Lower lobe of right lung (tissue), 2 donors: ENCODE results near the gene FRMPD2. TPM values are rescaled to one million over a fixed set of nuclear protein-coding genes. Genes with fewer than 3 reads are reported as not detected.

Source experiments
- ATAC-seq, 2 donors: fragments of 200-7000 bp; cut with Tn5 transposase; one replicate each; pipeline ENCODE4 v1.9.1; 2020 to 2022; ENCODE audit warnings: mild to moderate bottlenecking in 2 of 2, moderate library complexity in 2 of 2
- DNase-seq: peaks from one replicate; pipeline ENCODE4 v3.0.0-alpha.2; 2020
- H3K27ac ChIP-seq: fragments of 200-600 bp; one replicate; pipeline ENCODE4 v1.8.0; 2022
- H3K27me3 ChIP-seq: fragments of 200-600 bp; one replicate; pipeline ENCODE4 v1.8.0; 2022; ENCODE audit warnings: low read depth
- H3K36me3 ChIP-seq: fragments of 200-600 bp; one replicate; pipeline ENCODE4 v1.8.0; 2022; ENCODE audit warnings: mild to moderate bottlenecking
- H3K4me1 ChIP-seq: fragments of 200-600 bp; one replicate; pipeline ENCODE4 v1.8.0; 2022
- H3K4me3 ChIP-seq: fragments of 200-600 bp; one replicate; pipeline ENCODE4 v1.8.0; 2022; ENCODE audit warnings: mild to moderate bottlenecking
- H3K9me3 ChIP-seq: fragments of 200-600 bp; one replicate; pipeline ENCODE4 v1.8.0; 2022
- CTCF ChIP-seq: fragments of 200-600 bp; IDR thresholded peaks from one replicate; pipeline ENCODE4 v1.8.0; 2022; ENCODE audit warnings: antibody characterized with exemption, mild to moderate bottlenecking
- intact Hi-C: fragments of 100-400 bp; cut with DNase I; formaldehyde crosslinking; loops from one replicate; pipeline ENCODE4 v1.11.0; 2022
- total RNA-seq: library from RNA; stranded (reverse); fragmentation: NEBNext Ultra II Directional; extraction: Animal tissue kit (Norgen Biotek cat#: 25700); gene quantifications from one replicate; pipeline ENCODE4 v1.2.1, GENCODE V29; 2021
- donor health status: DM: no; HTN: yes; CAD: no; lungs with severe emphysema.

FRMPD2 gene
- total RNA-seq, 1 donor from 2014 or later, result 5.3 TPM

- Histone ChIP-seq H3K27me3 (no peaks in the 10 kb centered on the region), H3K4me1 (no peaks in the 10 kb centered on the region), H3K36me3 (no peaks in the 10 kb centered on the region), H3K9me3 (no peaks in the 10 kb centered on the region), H3K4me3 (no peak overlapping the region), H3K27ac (no peak overlapping the region)
- no peak for TF ChIP-seq CTCF
- no peak for DNase-seq
- intact Hi-C loops, result no loop called here
- ATAC-seq, result no peak
These were observed 34.3 kb downstream of the FRMPD2 start for GRCh38 chr10:48240196-48240595.

GRCh38 chr10:48239618-48240017 lies 34.9 kb downstream of the FRMPD2 start:
- no peaks in the 10 kb centered on the region for H3K9me3 ChIP-seq
- no peak overlapping the region for H3K27ac ChIP-seq
- no peaks in the 10 kb centered on the region for H3K36me3 ChIP-seq
- intact Hi-C loops, result no loop called here
- no peak for ATAC-seq
- no peak overlapping the region for H3K4me3 ChIP-seq
- H3K4me1 ChIP-seq, result no peaks in the 10 kb centered on the region
- no peaks in the 10 kb centered on the region for H3K27me3 ChIP-seq
- no peak for DNase-seq
- TF ChIP-seq CTCF, result no peak

GRCh38 chr10:48238826-48239520 lies 35.5 kb downstream of the FRMPD2 start:
- no peaks in the 10 kb centered on the region for H3K9me3 ChIP-seq
- H3K4me3 ChIP-seq, result no peak overlapping the region
- no peaks in the 10 kb centered on the region for H3K36me3 ChIP-seq
- no peaks in the 10 kb centered on the region for H3K4me1 ChIP-seq
- no peaks in the 10 kb centered on the region for H3K27me3 ChIP-seq
- intact Hi-C loops, result no loop called here
- H3K27ac ChIP-seq, result no peak overlapping the region
- DNase-seq (no peak), ATAC-seq (no peak)
- TF ChIP-seq CTCF, result no peak

GRCh38 chr10:48237259-48238250 lies 36.9 kb downstream of the FRMPD2 start:
- Histone ChIP-seq H3K4me3 (no peak overlapping the region), H3K27ac (no peak overlapping the region), H3K27me3 (no peaks in the 10 kb centered on the region), H3K36me3 (no peaks in the 10 kb centered on the region), H3K4me1 (no peaks in the 10 kb centered on the region), H3K9me3 (no peaks in the 10 kb centered on the region)
- DNase-seq, result no peak
- intact Hi-C loops, result no loop called here
- TF ChIP-seq CTCF, result no peak
- no peak for ATAC-seq

GRCh38 chr10:48236199-48236621 lies 38.3 kb downstream of the FRMPD2 start:
- Histone ChIP-seq H3K4me1 (no peaks in the 10 kb centered on the region), H3K27me3 (no peaks in the 10 kb centered on the region), H3K36me3 (no peaks in the 10 kb centered on the region), H3K4me3 (no peak overlapping the region), H3K9me3 (no peaks in the 10 kb centered on the region), H3K27ac (no peak overlapping the region)
- no peak for DNase-seq
- intact Hi-C loops, result no loop called here
- no peak for ATAC-seq
- no peak for TF ChIP-seq CTCF
